SU-DHL-6 (cell line): ENCODE results near the gene ADCY2.

Experiments used
- EZH2phosphoT487 ChIP-seq: fragments of 200-600 bp; sonication (generic), shearing (Covaris generic); conservative IDR thresholded peaks from 2 replicates; pipeline ENCODE4 v1.6.1; 2018; ENCODE audit warnings: mild to moderate bottlenecking, antibody characterized with exemption, low read length, moderate library complexity, mixed read lengths
- TF ChIP-seq, protein P1 (sequence below): fragments of 200-600 bp; sonication (generic); IDR thresholded peaks from one replicate; pipeline ENCODE4 v1.5.1; 2017; ENCODE audit warnings: antibody characterized with exemption, mild to moderate bottlenecking, low read length, moderate library complexity; ENCODE audit not compliant: insufficient read depth, poor library complexity, severe bottlenecking

DNA sequence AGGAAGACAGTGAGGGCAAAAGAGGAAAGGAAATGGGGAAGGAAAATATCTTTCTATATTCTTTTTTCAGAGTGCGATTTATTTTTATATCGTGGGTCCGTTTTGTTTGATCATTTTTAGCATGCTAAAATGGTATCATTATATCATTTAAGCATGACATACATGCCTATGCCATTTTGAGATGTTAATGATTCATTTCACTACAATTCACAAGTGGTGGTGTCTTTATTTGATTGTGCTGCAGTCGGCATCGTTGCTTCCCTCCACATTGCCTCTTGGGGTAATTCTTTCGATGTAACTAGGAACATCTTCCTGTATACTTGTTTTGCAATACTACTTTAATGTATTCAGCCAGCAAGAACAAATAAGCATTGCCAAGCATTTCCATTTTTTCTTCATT, 309.8 kb downstream of the ADCY2 start:
- TF ChIP-seq, protein P1, sequence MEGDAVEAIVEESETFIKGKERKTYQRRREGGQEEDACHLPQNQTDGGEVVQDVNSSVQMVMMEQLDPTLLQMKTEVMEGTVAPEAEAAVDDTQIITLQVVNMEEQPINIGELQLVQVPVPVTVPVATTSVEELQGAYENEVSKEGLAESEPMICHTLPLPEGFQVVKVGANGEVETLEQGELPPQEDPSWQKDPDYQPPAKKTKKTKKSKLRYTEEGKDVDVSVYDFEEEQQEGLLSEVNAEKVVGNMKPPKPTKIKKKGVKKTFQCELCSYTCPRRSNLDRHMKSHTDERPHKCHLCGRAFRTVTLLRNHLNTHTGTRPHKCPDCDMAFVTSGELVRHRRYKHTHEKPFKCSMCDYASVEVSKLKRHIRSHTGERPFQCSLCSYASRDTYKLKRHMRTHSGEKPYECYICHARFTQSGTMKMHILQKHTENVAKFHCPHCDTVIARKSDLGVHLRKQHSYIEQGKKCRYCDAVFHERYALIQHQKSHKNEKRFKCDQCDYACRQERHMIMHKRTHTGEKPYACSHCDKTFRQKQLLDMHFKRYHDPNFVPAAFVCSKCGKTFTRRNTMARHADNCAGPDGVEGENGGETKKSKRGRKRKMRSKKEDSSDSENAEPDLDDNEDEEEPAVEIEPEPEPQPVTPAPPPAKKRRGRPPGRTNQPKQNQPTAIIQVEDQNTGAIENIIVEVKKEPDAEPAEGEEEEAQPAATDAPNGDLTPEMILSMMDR: no peak
- no peak for TF ChIP-seq EZH2phosphoT487
